Measurements from ENCODE around the gene PPARA.

DNA sequence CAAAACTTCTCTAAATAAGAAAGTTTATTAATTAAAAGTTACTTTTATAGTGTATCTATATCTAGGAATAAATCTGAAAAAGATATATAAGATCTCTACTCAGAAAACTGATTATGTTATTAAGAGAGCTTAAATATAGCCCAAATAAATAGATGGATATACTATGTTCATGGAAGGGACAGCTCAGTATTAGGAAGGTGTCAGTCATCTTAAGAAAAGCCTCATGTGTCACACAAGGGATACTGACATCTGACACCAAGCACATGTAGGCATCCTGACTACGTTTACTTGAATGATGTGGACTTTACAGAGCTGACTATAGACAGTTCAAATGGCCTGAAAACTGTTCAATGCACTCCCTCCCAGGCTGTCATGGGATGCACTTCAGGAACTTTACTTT is 19.3 kb downstream of the PPARA start:
- TF ChIP-seq, protein P1, sequence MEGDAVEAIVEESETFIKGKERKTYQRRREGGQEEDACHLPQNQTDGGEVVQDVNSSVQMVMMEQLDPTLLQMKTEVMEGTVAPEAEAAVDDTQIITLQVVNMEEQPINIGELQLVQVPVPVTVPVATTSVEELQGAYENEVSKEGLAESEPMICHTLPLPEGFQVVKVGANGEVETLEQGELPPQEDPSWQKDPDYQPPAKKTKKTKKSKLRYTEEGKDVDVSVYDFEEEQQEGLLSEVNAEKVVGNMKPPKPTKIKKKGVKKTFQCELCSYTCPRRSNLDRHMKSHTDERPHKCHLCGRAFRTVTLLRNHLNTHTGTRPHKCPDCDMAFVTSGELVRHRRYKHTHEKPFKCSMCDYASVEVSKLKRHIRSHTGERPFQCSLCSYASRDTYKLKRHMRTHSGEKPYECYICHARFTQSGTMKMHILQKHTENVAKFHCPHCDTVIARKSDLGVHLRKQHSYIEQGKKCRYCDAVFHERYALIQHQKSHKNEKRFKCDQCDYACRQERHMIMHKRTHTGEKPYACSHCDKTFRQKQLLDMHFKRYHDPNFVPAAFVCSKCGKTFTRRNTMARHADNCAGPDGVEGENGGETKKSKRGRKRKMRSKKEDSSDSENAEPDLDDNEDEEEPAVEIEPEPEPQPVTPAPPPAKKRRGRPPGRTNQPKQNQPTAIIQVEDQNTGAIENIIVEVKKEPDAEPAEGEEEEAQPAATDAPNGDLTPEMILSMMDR (conservative IDR thresholded peaks at IDR 0.05; ENCODE audit: low read depth, low read length), result no peak
- no peak for TF ChIP-seq POLR2A (IDR thresholded peaks at IDR 0.05; ENCODE audit: low read depth, low read length)
- TF ChIP-seq BHLHE40 (IDR thresholded peaks at IDR 0.05; ENCODE audit: low read depth, low read length), result no peak
- no peak for TF ChIP-seq FOS (IDR thresholded peaks at IDR 0.05; ENCODE audit: low read depth, low read length)
- no peak for TF ChIP-seq CEBPB (IDR thresholded peaks at IDR 0.05; ENCODE audit: low read depth, low read length)
- no peak for TF ChIP-seq RAD21 (IDR thresholded peaks at IDR 0.05; ENCODE audit: low read length)
- no peak for TF ChIP-seq NFE2L2 (IDR thresholded peaks at IDR 0.05; ENCODE audit: low read depth, low read length)
- no peak for TF ChIP-seq ELK1 (IDR thresholded peaks at IDR 0.05; ENCODE audit: borderline replicate concordance, low read depth, low read length)
- no peak for TF ChIP-seq RCOR1 (IDR thresholded peaks at IDR 0.05; ENCODE audit: insufficient replicate concordance, low read length)
- no peak for TF ChIP-seq MAFK (IDR thresholded peaks at IDR 0.05; ENCODE audit: low read depth, low read length)

All from IMR-90 (cell line).